Hepatocyte (in vitro differentiated cells): Measurements from ENCODE around the gene CDH4. TPM values are rescaled to one million over a fixed set of nuclear protein-coding genes. Genes with fewer than 3 reads are reported as not detected.

Experiments
- DNase-seq: peaks from one replicate; pipeline ENCODE4 v3.0.0-alpha.2; 2016; ENCODE audit warnings: low spot score
- H2AFZ ChIP-seq: fragments of 200-600 bp; sonication (generic); 2 replicates; pipeline ENCODE4 v1.6.0; 2016; ENCODE audit warnings: antibody characterized with exemption, mild to moderate bottlenecking
- H3K27ac ChIP-seq: fragments of 200-600 bp; sonication (generic); 2 replicates; pipeline ENCODE4 v1.5.1; 2016; ENCODE audit warnings: mild to moderate bottlenecking
- H3K27me3 ChIP-seq: fragments of 200-600 bp; sonication (generic); 2 replicates; pipeline ENCODE4 v1.6.1; 2016
- H3K36me3 ChIP-seq: fragments of 200-600 bp; sonication (generic); replicated peaks from 2 replicates; pipeline ENCODE4 v1.5.1; 2016; ENCODE audit warnings: low read depth; ENCODE audit not compliant: insufficient read depth
- H3K4me1 ChIP-seq: fragments of 200-600 bp; sonication (generic); 2 replicates; pipeline ENCODE4 v1.5.1; 2016; ENCODE audit warnings: mild to moderate bottlenecking, moderate library complexity; ENCODE audit not compliant: insufficient read depth
- H3K4me2 ChIP-seq: fragments of 200-600 bp; sonication (generic); 2 replicates; pipeline ENCODE4 v1.6.0; 2016
- H3K4me3 ChIP-seq: fragments of 200-600 bp; sonication (generic); 2 replicates; pipeline ENCODE4 v1.5.1; 2016; ENCODE audit warnings: mild to moderate bottlenecking
- H3K79me2 ChIP-seq: fragments of 200-600 bp; sonication (generic); 2 replicates; pipeline ENCODE4 v1.6.0; 2017; ENCODE audit warnings: mild to moderate bottlenecking
- H3K9me2 ChIP-seq: fragments of 200-600 bp; sonication (generic); replicated peaks from 2 replicates; pipeline ENCODE4 v1.6.0; 2017; ENCODE audit warnings: mild to moderate bottlenecking; ENCODE audit not compliant: insufficient read depth
- H3K9me3 ChIP-seq: fragments of 200-600 bp; sonication (generic); 2 replicates; pipeline ENCODE4 v1.5.1; 2016; ENCODE audit warnings: low read depth, mild to moderate bottlenecking
- H4K20me1 ChIP-seq: fragments of 200-600 bp; sonication (generic); 2 replicates; pipeline ENCODE4 v1.6.0; 2016; ENCODE audit warnings: mild to moderate bottlenecking; ENCODE audit not compliant: insufficient read depth, poor library complexity, severe bottlenecking
- CTCF ChIP-seq: fragments of 200-600 bp; sonication (generic); IDR thresholded peaks from 2 replicates; pipeline ENCODE4 v1.5.1; 2016; ENCODE audit warnings: antibody characterized with exemption, mild to moderate bottlenecking; ENCODE audit not compliant: poor library complexity
- EZH2 ChIP-seq: fragments of 200-600 bp; sonication (generic); IDR thresholded peaks from 2 replicates; pipeline ENCODE4 v1.6.1; 2016; ENCODE audit warnings: antibody characterized with exemption, mild to moderate bottlenecking, borderline replicate concordance
- EZH2phosphoT487 ChIP-seq: fragments of 200-600 bp; sonication (generic); IDR thresholded peaks from one replicate; pipeline ENCODE4 v1.6.1; 2018; ENCODE audit warnings: antibody characterized with exemption, mild to moderate bottlenecking, low read depth, moderate library complexity; ENCODE audit not compliant: unreplicated experiment, severe bottlenecking
- WGBS: methylation state at CpG from one replicate; pipeline ENCODE4 v1.1.6; 2016; ENCODE audit warnings: low lambda C conversion rate; ENCODE audit errors: missing lambda C conversion rate; 5-methylcytosine and 5-hydroxymethylcytosine counted together
- polyA plus RNA-seq: library from polyadenylated mRNA; unstranded; fragments of >200 nt; fragmentation: Nextera tagmentation; extraction: Ambion mirVana; gene quantifications from 2 replicates; pipeline ENCODE4 v1.2.1, GENCODE V29; 2016
- total RNA-seq: library from RNA; depleted of rRNA; stranded (reverse); fragments of >200 nt; gene quantifications from 2 replicates; pipeline ENCODE4 v1.2.3, GENCODE V29; 2014

Gene CDH4
- total and polyA plus RNA-seq, 2 experiments from 2014 or later: 0.53 to 0.73 TPM

GRCh38 chr20:61354001-61354390 lies 101.9 kb downstream of the CDH4 start:
- H3K27me3 ChIP-seq: peaks cover 13% of the 10 kb centered on the region

GRCh38 chr20:61354501-61354900 lies 102.4 kb downstream of the CDH4 start:
- no peak for DNase-seq
- H3K27me3 ChIP-seq: peaks cover 14% of the 10 kb centered on the region
- no peaks in the 10 kb centered on the region for H4K20me1 ChIP-seq
- no peaks in the 10 kb centered on the region for H3K9me3 ChIP-seq
- H3K4me3 ChIP-seq: no peak overlapping the region
- H3K4me2 ChIP-seq: no peak overlapping the region
- no peaks in the 10 kb centered on the region for H3K9me2 ChIP-seq
- H3K27ac ChIP-seq: no peak overlapping the region
- TF ChIP-seq EZH2 (no peak), EZH2phosphoT487 (no peak), CTCF (no peak)
- no peaks in the 10 kb centered on the region for H3K79me2 ChIP-seq
- 86% methylated on average over 10 of the region's 10 CpGs for WGBS
- H3K4me1 ChIP-seq: no peaks in the 10 kb centered on the region
- H3K36me3 ChIP-seq: no peaks in the 10 kb centered on the region
- H2AFZ ChIP-seq: no peak overlapping the region

More at GRCh38 chr20:61354001-61354390, 101.9 kb downstream of the CDH4 start:
- Histone ChIP-seq H2AFZ (no peak overlapping the region), H4K20me1 (no peaks in the 10 kb centered on the region), H3K4me1 (no peaks in the 10 kb centered on the region), H3K79me2 (no peaks in the 10 kb centered on the region), H3K4me3 (no peak overlapping the region), H3K9me2 (no peaks in the 10 kb centered on the region), H3K36me3 (no peaks in the 10 kb centered on the region), H3K27ac (no peak overlapping the region), H3K9me3 (no peaks in the 10 kb centered on the region), H3K4me2 (no peak overlapping the region)
- no peak for TF ChIP-seq EZH2
- no peak for TF ChIP-seq EZH2phosphoT487
- TF ChIP-seq CTCF: no peak
- no peak for DNase-seq
- 89% methylated on average over 18 of the region's 18 CpGs for WGBS

- peaks cover 19% of the 10 kb centered on the region for H3K27me3 ChIP-seq
- no peak for DNase-seq
- H3K36me3 ChIP-seq: no peaks in the 10 kb centered on the region
- WGBS: 66% methylated on average over 12 of the region's 12 CpGs
- H3K4me3 ChIP-seq: no peak overlapping the region
- H2AFZ ChIP-seq: no peak overlapping the region
- H3K4me2 ChIP-seq: no peak overlapping the region
- no peak overlapping the region for H3K27ac ChIP-seq
- TF ChIP-seq CTCF (no peak), EZH2 (no peak), EZH2phosphoT487 (no peak)
- no peaks in the 10 kb centered on the region for H3K4me1 ChIP-seq
- H3K9me3 ChIP-seq: no peaks in the 10 kb centered on the region
- no peaks in the 10 kb centered on the region for H4K20me1 ChIP-seq
- no peaks in the 10 kb centered on the region for H3K9me2 ChIP-seq
- H3K79me2 ChIP-seq: no peaks in the 10 kb centered on the region
Observed at GRCh38 chr20:61354901-61355495, 102.9 kb downstream of the CDH4 start.
